NCI-H2107 (cell line): ENCODE data around the gene MYLIP.
"Not testable (repeated sequence)": the region's sequence is repeated elsewhere in the genome, so short reads cannot be mapped to it uniquely, and the experiment has no call there.

Experiments used
- DNase-seq: peaks from one replicate; lab custom pipeline; 2025; lab: John Stamatoyannopoulos, UW

The MYLIP gene

DNA sequence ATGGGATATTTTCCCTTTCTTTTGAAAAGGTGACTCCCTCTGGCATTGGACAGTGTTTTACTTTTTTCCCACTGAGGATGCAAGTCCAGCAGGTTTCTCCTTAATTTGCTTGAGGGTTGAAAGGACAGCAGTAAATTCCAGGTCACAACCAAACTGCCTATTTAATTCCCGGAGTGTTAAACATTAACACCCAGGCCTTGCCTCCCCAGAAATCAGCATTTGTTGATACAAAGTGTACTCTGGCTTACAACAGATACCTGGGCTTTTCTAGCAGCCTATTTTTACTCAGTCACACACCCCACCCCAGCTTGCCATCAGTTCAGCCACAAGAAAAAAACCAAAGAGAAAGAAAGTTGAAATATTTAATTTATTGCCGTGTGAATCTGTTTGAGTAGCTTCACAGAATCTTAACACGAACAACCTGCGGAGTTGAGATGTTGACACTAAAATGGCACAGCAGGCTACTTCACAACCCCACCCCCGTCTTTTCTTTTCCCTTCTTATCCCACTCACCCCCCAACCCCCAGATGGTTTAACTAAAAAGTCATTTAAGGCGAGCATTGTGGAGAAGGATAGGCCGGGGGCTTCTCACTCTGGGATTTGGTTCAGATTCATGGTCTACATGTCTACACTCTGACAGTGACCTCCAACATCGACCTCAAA is 45.7 kb downstream of the MYLIP start:
- DNase-seq = no peak

DNA sequence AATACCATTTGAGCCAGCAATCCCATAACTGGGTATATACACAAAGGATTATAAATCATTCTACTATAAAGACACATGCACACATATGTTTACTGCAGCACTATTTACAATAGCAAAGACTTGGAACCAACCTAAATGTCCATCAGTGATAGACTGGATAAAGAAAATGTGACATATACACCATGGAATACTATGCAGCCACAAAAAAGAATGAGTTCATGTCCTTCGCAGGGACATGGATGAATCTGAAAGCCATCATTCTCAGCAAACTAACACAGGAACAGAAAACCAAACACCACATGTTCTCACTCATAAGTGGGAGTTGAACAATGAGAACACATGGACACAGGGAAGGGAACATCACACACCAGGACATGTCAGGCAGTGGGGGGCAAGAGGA is 47.7 kb downstream of the MYLIP start:
- DNase-seq = not testable (repeated sequence)

DNA sequence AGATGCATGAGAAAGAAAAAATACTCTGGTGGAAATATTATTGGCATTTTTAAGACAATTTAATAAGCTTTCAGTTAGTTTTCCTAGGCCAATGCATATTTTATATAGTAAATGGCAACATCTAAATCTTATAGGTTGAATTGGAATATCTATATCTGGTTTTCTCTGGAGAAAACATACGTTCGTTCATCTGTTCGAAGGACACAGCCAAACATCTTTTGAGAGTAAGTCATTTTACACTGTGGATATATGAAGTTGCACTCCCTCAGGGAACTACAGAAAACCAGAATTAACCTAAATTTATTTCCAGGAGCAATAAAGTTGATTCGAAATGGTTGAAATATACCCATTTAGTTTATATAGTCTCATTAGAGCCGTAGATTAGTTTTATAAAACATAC is 49.0 kb downstream of the MYLIP start:
- DNase-seq = no peak

DNA sequence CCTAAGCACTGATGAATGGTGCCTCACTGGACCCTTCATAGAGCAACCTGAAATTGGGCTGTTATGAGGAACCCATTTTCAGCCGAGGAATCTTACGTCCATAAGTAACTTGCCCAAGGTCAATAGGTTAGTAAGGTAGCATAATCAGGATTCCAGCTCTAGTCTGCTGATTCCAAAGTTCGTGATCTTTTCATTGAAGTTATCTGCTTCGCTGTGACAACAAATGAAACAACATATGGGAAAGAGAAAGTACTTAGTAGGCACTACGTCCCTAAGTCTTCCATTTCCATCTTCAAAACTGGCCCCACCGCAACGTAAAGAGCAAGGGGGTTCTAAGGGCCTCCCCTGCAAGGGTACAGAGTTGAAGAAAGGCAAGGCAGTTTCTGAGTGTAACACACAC is 49.5 kb downstream of the MYLIP start:
- no peak for DNase-seq

DNA sequence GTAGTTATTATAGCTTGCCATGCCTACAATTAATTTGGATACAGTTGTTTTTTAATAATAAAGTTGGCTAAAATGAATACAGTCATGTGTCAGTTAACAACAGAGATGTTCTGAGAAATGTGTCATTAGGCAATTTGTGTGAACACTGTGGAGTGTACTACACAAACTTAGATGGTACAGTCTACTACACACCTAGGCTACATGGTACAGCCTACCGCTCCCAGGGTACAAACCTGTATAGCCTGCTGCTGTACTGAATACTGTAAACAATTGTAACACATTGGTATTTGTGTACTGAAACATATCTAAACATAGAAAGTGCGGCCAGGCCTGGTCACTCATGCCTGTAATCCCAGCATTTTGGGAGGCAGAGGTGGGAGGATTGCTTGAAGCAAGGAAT is 50.2 kb downstream of the MYLIP start:
- DNase-seq = no peak

DNA sequence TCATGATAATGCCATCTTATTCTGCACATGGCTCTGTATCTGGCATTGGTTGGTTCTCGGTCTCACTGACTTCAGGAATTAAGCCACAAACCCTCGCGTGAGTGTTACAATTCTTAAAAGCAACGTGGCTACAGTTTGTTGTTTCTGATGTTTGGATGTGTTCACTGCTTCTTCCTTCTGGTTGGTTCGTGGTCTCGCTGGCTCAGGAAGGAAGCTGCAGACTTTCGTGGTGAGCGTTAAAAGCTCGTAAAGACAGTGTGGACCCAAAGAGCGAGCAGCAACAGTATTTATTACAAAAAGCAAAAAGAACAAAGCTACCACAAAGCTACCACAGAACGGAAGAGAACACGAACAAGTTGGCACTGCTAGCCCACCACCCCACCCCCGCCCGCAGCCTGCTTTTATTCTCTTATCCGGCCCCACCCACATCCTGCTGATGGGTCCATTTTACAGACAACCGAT is 51.1 kb downstream of the MYLIP start:
- no peak for DNase-seq

DNA sequence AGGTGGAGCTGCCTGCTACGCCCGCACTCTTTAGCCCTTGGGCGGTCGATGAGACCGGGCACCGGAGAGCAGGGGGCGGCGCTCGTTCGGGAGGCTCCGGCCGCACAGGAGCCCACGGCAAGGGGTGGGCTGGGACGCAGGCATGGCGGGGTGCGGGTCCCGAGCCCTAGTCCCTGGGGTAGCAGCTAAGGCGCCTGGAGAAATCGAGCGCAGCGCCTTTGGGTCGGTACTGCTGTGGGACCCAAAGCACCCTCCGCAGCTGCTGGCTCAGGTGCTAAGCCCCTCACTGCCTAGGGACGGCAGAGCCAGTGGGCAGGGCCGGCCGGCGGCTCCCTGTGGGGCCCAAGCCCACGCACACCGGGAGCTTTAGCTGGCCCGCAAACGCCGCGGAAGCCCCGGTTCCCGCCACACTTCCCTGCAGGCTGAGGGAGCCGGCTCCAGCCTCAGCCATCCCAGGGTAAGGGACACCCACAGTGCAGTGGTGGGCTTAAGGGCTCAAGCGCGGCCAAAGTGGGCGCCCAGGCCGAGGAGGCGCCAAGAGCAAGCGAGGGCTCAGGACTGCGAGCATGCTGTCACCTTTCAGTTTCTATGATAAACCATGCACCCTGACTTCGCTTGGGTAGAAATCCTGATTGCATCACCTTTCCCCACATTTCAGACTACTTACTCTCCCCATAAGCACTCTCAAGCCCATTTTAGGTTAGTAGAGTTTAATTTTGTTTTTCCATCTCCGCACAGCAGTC is 52.0 kb downstream of the MYLIP start:
- no peak for DNase-seq

- no peak for DNase-seq
Observed at GRCh38 chr6:16181439-16182297, 52.8 kb downstream of the MYLIP start.

DNA sequence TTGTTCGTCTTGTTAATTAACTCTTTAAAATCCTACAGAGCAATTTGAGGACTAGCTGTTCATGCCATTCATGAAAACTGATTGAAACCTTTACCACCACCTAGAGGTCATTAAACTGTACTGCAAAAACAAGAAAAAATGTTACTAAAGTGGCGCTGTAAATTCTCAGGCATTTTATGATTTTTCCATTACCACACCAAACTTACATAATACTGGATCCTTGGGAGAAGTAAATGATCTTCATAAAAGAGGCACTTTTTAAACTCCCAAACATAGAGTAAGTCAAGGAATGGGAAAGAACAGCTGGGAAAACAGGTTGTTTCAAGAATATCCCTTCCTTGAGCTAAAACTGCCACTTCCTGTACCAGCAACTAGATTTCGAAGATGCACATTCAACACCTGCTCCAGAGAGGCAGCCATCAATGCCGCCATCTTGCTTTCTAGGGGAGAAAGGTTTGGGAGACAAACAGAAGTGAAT is 54.3 kb downstream of the MYLIP start:
- no peak for DNase-seq

DNA sequence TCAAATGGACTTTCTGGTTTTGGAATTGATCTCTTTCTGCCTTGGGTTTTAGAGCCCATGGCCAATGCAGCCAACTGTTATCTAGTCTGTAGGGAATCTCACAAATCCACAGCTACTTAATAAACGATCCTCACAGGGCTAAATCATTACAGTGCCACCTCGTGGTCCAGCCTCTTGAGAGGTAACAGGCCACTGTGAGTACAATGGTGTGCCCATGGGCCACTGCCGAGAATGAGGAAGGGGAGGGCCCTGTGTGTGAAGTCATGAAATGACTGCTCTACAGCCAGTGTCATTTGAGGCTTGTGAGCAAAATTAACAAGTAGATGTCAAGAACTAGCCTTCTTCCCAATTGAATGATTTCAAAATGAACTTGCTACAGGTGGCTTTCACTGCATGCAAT is 55.2 kb downstream of the MYLIP start:
- DNase-seq = no peak

- DNase-seq = no peak
Observed at GRCh38 chr6:16184551-16184950, 55.7 kb downstream of the MYLIP start.

DNA sequence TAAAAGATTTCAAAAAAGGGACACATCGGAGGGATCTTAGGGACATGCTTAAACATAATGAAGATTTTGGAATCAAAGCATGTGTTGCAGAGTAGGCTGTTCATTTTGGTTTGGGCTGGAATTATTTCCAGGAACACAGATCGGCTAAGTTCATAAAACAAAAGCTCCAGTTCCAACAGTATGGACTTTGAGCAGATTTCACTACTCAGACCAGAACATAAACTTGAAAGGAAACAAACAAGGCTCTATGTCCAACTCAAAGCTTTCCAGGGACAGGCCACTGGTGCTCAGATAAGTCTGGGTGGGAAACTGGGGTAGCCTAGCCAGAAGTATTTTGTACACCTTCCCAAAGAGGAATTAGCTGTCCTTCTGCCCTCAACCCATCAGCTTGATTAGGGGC is 58.3 kb downstream of the MYLIP start:
- DNase-seq = no peak

DNA sequence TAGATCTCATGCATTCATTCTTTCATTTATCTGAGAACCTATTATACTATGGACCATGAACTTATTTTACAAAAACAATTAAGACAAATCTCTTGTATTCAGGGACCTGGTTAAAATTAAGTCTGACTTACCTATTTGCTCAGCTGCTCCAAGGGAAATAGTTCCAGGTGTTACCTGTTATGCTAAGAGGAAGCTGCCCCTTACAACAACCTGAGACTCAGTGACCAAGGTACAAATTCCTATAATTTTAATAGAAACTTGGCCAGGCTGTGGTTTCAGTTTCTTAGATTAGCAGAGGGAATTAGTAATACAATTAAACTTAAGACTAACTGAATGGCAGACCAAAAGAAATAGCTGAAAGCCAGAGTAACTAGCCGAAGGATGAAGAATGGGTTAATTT is 61.3 kb downstream of the MYLIP start:
- no peak for DNase-seq

GRCh38 chr6:16196260-16196983 is 67.5 kb downstream of the MYLIP start:
- no peak for DNase-seq

GRCh38 chr6:16196984-16197546 is 68.2 kb downstream of the MYLIP start:
- no peak for DNase-seq
